ENCODE data around the gene PAQR6.
"Not testable (repeated sequence)": the region's sequence is repeated elsewhere in the genome, so short reads cannot be mapped to it uniquely, and the experiment has no call there.

The PAQR6 gene

GRCh38 chr1:156232201-156232894, 15.5 kb downstream of the PAQR6 start:
- no peak for DNase-seq (ENCODE audit: low spot score)

DNA sequence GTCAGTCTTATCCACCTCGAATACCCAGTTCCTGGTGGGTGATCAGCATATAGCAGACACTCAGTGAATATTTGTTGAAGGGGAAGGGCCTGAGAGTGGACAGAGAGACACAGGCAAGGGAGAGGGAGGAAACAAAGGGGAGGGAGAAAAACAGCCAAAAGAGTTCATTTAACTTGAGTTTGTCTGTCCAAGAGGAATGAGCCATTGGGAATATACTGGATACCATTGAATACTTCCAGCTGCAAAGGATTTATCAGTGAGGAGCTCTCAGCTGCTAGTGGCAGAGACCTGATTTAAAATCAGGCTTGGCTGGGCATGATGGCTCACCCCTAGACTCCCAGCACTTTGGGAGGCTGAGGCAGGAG, 17.4 kb downstream of the PAQR6 start:
- DNase-seq (ENCODE audit: low spot score) = no peak

- DNase-seq (ENCODE audit: low spot score) = no peak
Observed at GRCh38 chr1:156229809-156230472, 17.9 kb downstream of the PAQR6 start.

- DNase-seq (ENCODE audit: low spot score) = no peak
Observed at GRCh38 chr1:156228501-156228900, 19.4 kb downstream of the PAQR6 start.

DNA sequence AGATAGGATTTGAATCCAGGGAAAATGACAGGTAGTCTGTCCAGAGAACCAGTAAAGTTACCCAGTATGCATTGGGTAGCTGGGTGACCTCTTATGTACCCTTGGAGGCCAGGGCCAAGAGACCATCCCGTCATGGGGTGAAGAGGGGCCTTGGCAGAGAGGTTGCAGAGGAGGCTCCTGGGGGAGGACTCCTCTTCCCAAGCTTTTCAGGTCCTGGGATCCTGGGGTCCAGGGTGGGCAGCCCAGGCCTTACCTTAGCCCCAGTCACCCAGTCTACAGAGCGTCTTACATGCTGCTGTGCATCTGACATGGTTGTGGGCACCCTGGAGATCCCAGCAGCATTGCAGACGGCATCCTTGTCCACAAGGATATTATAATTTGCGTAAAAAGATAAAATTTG, 21.1 kb downstream of the PAQR6 start:
- DNase-seq (ENCODE audit: low spot score) = no peak

- peak; percentile 82 for DNase-seq (ENCODE audit: low spot score)
Observed at GRCh38 chr1:156226116-156226538, 21.7 kb downstream of the PAQR6 start.

DNA sequence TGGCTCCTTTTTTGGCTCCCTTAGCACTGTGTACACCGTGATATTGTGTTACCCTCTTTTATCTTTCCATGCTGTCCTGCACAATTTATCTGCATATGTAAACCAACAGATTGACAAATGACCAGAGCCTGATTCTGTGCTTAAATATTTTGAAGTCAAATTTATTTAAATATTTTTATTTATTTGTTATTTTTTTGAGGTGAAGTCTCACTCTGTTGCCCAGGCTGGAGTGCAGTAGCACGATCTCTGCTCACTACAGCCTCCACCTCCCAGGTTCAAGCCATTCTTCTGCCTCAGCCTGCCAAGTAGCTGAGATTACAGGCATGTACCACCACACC, 22.2 kb downstream of the PAQR6 start:
- DNase-seq (ENCODE audit: low spot score) = no peak

DNA sequence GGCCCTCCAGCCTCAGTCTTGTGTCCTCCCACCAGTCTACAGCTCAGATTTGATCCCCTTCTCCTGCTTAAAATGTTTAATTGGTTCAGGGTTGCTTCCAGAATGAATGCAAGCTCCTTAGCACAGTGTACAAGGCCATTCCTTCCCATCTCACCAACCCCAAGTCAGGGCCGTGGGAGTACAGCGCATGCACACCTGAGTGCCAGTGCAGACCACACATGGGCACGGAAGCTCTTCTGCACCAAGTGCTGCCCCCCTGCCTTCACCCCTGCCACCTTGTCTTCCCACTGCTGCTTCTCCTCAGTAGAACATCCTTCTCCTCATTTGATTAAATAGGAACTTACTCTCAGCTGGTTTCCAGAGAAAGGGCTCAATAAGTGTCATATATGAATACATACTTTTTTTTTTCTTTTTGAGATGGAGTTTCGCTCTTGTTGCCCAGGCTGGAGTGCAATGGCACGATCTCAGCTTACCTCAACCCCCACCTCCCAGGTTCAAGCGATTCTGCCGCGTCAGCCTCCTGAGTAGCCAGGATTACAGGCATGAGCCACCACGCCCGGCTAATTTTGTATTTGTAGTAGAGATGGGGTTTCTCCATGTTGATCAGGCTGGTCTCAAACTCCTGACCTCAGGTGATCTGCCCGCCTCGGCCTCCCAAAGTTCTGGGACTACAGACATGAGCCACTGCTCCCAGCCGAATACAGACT, 25.7 kb downstream of the PAQR6 start:
- DNase-seq (ENCODE audit: low spot score) = no peak

GRCh38 chr1:156220226-156220625, 27.6 kb downstream of the PAQR6 start:
- DNase-seq (ENCODE audit: low spot score) = no peak

DNA sequence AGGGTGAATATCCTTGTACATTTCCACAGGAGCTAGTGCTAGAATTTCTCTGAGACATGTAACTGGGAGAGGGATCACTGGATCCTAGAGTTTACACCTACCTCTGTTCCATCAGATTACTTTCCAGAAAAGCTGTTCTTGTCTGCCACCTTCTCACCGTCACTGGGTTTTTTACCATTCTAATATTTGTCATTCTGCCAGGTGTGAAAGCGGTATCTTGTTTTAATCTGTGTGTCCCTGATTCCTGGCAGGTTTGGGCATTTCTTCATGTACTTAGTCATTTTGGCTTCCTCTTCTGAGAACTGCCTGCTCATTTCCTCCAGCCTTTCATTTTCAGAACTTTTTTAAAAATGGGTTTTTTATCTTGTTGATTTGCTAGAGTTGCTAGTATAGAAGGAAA, 30.0 kb downstream of the PAQR6 start:
- DNase-seq (ENCODE audit: low spot score) = peak; percentile 91

DNA sequence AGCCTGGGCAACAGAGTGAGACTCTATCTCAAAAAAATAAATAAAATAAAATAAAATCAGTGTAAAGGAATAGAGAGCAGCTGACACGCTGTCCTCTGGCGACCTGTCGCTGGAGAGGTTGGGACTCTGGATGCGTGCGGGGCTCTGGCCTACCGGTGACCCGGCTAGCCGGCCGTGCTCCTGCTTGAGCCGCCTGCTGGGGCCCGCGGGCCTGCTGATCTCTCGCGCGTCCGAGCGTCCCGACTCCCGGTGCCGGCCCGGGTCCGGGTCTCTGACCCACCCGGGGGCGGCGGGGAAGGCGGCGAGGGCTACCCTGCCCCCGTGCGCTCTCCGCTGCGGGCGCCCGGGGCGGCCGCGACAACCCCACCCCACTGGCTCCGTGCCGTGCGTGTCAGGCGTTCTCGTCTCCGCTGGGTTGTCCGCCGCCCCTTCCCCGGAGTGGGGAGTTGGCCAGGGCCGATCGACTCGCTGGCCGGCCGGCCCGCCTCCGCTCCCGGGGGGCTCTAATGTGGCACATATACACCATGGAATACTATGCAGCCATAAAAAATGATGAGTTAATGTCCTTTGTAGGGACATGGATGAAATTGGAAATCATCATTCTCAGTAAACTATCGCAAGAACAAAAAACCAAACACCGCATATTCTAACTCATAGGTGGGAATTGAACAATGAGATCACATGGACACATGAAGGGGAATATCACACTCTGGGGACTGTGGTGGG, 31.3 kb downstream of the PAQR6 start:
- DNase-seq (ENCODE audit: low spot score) = not testable (repeated sequence)

DNA sequence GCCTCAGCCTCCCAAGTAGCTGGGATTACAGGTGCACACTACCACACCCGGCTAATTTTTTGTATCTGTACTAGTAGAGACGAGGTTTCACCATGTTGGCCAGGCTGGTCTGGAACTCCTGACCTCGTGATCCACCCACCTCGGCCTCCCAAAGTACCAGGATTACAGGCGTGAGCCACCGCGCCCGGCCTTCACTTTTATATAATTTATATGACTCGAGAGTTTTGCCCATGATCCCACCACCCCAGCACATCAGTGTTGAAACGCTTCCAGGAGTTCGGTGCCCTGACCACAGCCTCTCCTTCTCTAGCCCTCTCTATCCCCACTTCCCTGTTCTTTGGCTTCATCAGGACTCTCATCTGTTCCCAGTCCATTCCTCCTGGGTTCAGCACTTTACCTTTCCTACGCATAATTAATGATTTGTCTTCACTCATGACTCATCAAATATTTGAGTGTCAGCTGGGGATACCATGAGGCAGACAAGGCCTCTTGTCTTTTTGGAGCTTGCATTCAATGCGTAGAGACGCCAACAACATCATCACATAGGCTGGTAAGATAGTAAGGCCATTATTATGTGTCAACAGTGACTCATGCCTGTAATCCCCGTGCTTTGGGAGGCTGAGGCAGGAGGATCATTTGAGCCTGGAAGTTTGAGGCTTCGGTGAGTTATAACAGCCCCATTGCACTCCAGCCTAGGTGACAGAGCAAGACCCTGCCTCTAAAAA, 33.7 kb downstream of the PAQR6 start:
- DNase-seq (ENCODE audit: low spot score) = peak; percentile 80

- DNase-seq (ENCODE audit: low spot score) = no peak
Observed at GRCh38 chr1:156213644-156213966, 34.3 kb downstream of the PAQR6 start.

DNA sequence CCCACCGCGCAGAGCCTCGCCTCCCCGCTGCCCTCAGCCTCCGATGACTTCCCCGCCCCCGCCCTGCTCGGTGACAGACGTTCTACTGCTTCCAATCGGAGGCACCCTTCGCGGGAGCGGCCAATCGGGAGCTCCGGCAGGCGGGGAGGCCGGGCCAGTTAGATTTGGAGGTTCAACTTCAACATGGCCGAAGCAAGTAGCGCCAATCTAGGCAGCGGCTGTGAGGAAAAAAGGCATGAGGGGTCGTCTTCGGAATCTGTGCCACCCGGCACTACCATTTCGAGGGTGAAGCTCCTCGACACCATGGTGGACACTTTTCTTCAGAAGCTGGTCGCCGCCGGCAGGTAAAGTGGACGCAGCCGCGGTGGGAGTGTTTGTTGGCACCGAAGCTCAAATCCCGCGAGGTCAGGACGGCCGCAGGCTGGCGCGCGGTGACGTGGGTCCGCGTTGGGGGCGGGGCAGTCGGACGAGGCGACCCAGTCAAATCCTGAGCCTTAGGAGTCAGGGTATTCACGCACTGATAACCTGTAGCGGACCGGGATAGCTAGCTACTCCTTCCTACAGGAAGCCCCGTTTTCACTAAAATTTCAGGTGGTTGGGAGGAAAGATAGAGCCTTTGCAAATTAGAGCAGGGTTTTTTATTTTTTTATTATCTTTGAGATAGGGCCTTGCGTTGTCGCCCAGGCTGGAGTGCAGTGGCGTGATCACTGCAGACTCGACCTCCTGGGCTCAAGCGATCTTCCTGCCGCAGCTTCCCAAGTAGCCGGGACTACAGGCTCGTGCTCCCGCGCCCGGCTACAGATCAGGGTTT, 34.8 kb downstream of the PAQR6 start, which contains the start of gene PMF1:
TSS of gene PMF1 (plus strand) at position 175 of the 811 bp plus-strand sequence. CDS start at position 184, 9 bp downstream.
- peak; percentile 97 for DNase-seq (ENCODE audit: low spot score)

GRCh38 chr1:156212130-156212529, 35.7 kb downstream of the PAQR6 start:
- DNase-seq (ENCODE audit: low spot score) = no peak

DNA sequence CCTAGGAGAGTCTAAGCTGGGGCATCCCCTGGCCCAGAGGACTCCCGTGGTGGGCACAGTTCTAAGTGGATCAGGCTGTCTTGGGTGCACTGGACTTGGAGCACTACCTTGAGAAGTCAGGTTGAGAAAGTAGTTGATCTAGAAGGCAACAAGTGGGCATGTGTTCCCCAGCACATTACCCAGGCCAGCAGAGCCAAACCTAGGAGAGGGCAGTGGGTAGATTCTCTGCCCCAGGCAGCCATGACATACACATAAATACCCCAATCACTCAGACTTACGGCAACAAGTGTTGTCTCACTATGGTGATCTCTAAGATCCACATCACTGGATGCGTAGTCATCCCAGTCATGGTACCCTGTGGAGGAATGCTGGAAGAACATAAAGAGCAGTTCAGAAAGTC, 36.6 kb downstream of the PAQR6 start:
- no peak for DNase-seq (ENCODE audit: low spot score)

- DNase-seq (ENCODE audit: low spot score) = no peak
Observed at GRCh38 chr1:156204686-156205085, 43.2 kb downstream of the PAQR6 start.

GRCh38 chr1:156203331-156203730, 44.5 kb downstream of the PAQR6 start:
- no peak for DNase-seq (ENCODE audit: low spot score)

DNA sequence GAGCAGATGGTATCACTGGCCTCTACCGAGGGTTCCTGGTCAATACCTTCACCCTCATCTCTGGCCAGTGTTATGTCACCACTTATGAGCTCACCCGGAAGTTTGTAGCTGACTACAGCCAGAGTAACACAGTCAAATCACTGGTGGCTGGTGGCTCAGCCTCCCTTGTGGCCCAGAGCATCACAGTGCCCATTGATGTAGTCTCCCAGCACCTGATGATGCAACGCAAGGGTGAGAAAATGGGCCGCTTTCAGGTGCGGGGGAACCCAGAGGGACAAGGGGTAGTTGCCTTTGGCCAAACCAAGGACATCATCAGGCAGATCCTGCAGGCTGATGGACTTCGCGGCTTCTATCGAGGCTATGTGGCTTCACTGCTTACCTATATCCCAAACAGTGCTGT, 47.8 kb downstream of the PAQR6 start:
- DNase-seq (ENCODE audit: low spot score) = no peak

DNA sequence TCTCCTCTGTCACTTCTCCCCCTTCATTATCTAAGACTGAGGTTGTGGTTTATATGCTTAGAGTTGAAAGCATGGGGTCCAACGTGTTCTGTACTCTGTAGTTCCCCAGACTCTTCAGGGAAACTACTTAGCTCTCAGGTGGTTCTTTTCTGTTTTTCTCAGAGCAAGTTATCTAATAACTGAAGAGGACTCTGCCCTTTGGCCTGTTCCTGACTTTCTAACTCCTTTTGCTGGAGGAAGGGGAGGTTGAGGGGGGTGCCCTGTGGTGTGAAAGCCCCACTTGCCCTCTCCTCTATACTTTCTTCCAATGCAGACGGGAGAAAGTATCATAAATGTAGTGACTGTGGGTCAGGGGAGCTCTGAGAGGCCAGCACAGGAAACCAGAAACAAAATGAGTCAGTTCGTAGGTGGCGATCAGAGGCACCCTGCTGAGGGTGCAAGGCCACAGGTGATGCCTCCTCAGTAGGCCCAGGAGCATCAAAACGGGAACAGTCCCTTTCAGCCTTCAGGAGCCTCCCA, 49.0 kb downstream of the PAQR6 start:
- DNase-seq (ENCODE audit: low spot score) = peak; percentile 50

DNA sequence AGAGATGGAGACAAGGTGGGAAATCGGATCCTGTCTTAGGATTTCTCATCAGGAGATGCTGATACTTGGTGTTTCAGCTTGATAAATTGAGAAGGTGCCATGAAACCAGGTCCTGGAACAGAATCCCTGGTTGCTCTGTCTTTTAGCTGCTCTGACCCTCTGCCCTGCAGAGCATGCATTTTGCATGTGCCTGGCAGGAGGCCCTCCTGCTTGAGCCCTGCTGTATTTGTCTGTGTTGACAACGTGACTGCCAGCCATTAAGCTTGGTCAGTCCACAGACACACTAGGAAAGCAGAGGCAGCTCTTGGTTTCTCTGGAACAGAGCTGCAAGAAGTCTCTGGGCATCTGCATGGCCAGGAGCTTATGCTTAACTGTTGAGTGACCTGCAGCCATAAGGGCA, 51.4 kb downstream of the PAQR6 start:
- DNase-seq (ENCODE audit: low spot score) = no peak
